Measurements from ENCODE around the gene GALNT1.

DNA sequence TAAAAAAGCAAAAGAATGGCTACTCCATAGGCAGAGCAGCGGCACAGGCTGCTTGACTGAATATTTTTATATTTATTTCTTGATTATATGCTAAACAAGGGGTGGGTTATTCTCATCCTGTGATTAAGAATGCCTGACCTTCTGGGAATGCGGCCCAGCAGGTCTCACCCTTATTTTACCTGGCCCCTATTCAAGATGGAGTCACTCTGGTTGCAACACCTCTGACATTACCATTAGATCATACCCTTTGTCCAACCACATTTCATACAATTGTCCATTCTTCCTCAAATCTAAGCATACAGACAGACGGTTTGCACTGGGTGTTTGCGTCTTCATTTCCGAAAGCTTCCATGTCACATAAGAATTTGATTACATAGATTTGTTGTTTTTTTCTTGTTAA, 168.2 kb downstream of the GALNT1 start:
- TF ChIP-seq, protein P1, sequence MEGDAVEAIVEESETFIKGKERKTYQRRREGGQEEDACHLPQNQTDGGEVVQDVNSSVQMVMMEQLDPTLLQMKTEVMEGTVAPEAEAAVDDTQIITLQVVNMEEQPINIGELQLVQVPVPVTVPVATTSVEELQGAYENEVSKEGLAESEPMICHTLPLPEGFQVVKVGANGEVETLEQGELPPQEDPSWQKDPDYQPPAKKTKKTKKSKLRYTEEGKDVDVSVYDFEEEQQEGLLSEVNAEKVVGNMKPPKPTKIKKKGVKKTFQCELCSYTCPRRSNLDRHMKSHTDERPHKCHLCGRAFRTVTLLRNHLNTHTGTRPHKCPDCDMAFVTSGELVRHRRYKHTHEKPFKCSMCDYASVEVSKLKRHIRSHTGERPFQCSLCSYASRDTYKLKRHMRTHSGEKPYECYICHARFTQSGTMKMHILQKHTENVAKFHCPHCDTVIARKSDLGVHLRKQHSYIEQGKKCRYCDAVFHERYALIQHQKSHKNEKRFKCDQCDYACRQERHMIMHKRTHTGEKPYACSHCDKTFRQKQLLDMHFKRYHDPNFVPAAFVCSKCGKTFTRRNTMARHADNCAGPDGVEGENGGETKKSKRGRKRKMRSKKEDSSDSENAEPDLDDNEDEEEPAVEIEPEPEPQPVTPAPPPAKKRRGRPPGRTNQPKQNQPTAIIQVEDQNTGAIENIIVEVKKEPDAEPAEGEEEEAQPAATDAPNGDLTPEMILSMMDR (IDR thresholded peaks at IDR 0.05): no peak
- TF ChIP-seq POLR2A (IDR thresholded peaks at IDR 0.05) (no peak), EP300 (IDR thresholded peaks at IDR 0.05) (no peak), POLR2AphosphoS5 (IDR thresholded peaks at IDR 0.05) (no peak)

Measured in gastroesophageal sphincter (tissue), 3 donors.